T-cell (primary cell): Measurements from ENCODE around the gene SMAD6. TPM values are rescaled to one million over a fixed set of nuclear protein-coding genes. Genes with fewer than 3 reads are reported as not detected.

Source experiments
- ATAC-seq, 4 experiments: fragments of 200-7000 bp in 3 of 4; fragments of 150-1000 bp in 1 of 4; cut with Tn5 transposase; replicated peaks in 1 of 4; 1 replicate in 3 of 4; 2 replicates in 1 of 4; pipeline ENCODE4 v1.10.0; 2021; ENCODE audit warnings: moderate library complexity in 3 of 4, mild to moderate bottlenecking in 2 of 4, moderate number of reproducible peaks in 1 of 4
- CTCF ChIA-PET, 2 donors: fragments of 300-600 bp; sonication (Branson Sonifier 250); formaldehyde crosslinking; loops; one replicate each; lab custom pipeline; 2022; ENCODE audit warnings: antibody characterized with exemption in 2 of 2; lab: Charles Lee
- POLR2A ChIA-PET, 2 donors: fragments of 300-600 bp; sonication (Branson Sonifier 250); formaldehyde crosslinking; loops; one replicate each; lab custom pipeline; 2022; ENCODE audit warnings: antibody characterized with exemption in 2 of 2; lab: Charles Lee
- DNase-seq, 35 experiments: peaks; one replicate each; pipeline versions ENCODE4 v3.0.0 to v3.0.0-alpha.2; 2013 to 2023
- H3K27ac ChIP-seq: one replicate; pipeline ENCODE4 v1.5.1; 2013; ENCODE audit warnings: low read length
- H3K27me3 ChIP-seq, 2 experiments: replicated peaks in 1 of 2; 1 replicate in 1 of 2; 2 replicates in 1 of 2; pipeline versions ENCODE4 v1.6.1 to v1.7.0; 2013; ENCODE audit warnings: low read length in 1 of 2, mixed read lengths in 1 of 2; ENCODE audit not compliant: control insufficient read depth in 2 of 2, insufficient read depth in 2 of 2; ENCODE audit errors: extremely low read depth in 1 of 2
- H3K36me3 ChIP-seq, 2 donors: 1 replicate in 1 of 2; 2 replicates in 1 of 2; pipeline versions ENCODE4 v1.6.1 to v1.7.0; 2013; ENCODE audit warnings: low read length in 1 of 2; ENCODE audit not compliant: control insufficient read depth in 2 of 2, insufficient read depth in 1 of 2; ENCODE audit errors: extremely low read depth in 1 of 2
- H3K4me1 ChIP-seq, 2 experiments: 1 replicate in 1 of 2; 2 replicates in 1 of 2; pipeline versions ENCODE4 v1.6.1 to v1.7.0; 2013; ENCODE audit warnings: low read length in 2 of 2, mixed read lengths in 1 of 2; ENCODE audit not compliant: insufficient read depth in 2 of 2, control insufficient read depth in 1 of 2; ENCODE audit errors: extremely low read depth in 1 of 2
- H3K4me3 ChIP-seq, 2 donors: 1 replicate in 1 of 2; 2 replicates in 1 of 2; pipeline versions ENCODE4 v1.5.1 to v1.7.0; 2013; ENCODE audit warnings: mild to moderate bottlenecking in 2 of 2, low read length in 1 of 2, moderate library complexity in 1 of 2; ENCODE audit not compliant: control insufficient read depth in 1 of 2; ENCODE audit errors: extremely low read depth in 1 of 2
- H3K9me3 ChIP-seq: 2 replicates; pipeline ENCODE4 v1.7.0; 2013
- H3K27ac Mint-ChIP-seq, 2 donors: one replicate each; pipeline ENCODE4 v1.8.0; 2020 to 2021; ENCODE audit warnings: mild to moderate bottlenecking in 2 of 2, mixed read lengths in 2 of 2
- H3K27me3 Mint-ChIP-seq, 2 donors: one replicate each; pipeline ENCODE4 v1.8.0; 2021 to 2022; ENCODE audit warnings: mixed read lengths in 2 of 2
- H3K36me3 Mint-ChIP-seq: one replicate; pipeline ENCODE4 v1.8.0; 2021; ENCODE audit warnings: mixed read lengths
- H3K4me1 Mint-ChIP-seq, 3 donors: one replicate each; pipeline ENCODE4 v1.8.0; 2020 to 2022; ENCODE audit warnings: mixed read lengths in 3 of 3, mild to moderate bottlenecking in 1 of 3
- H3K4me3 Mint-ChIP-seq, 3 donors: one replicate each; pipeline ENCODE4 v1.8.0; 2020 to 2022; ENCODE audit warnings: mild to moderate bottlenecking in 3 of 3, mixed read lengths in 3 of 3, moderate library complexity in 3 of 3
- H3K9me3 Mint-ChIP-seq, 3 donors: one replicate each; pipeline ENCODE4 v1.8.0; 2020 to 2022; ENCODE audit warnings: mixed read lengths in 3 of 3
- WGBS: methylation state at CpG from one replicate; pipeline ENCODE4 v1.1.5; 2013; ENCODE audit warnings: missing lambda C conversion rate; ENCODE audit not compliant: insufficient coverage; 5-methylcytosine and 5-hydroxymethylcytosine counted together
- total RNA-seq, 35 experiments: library from RNA in 6 of 35; stranded (reverse) in 6 of 35; fragments of 120-200 nt in 1 of 35; gene quantifications; one replicate each; pipeline versions ENCODE4 v1.2.1 to v1.2.4 and lab custom pipeline; 2013 to 2026

SMAD6 gene
- total RNA-seq, 5 donors from 2014 or later (not counting 1 experiment from before 2014, with no cell fraction given) = 0.13 to 0.55 (median 0.33) TPM

DNA sequence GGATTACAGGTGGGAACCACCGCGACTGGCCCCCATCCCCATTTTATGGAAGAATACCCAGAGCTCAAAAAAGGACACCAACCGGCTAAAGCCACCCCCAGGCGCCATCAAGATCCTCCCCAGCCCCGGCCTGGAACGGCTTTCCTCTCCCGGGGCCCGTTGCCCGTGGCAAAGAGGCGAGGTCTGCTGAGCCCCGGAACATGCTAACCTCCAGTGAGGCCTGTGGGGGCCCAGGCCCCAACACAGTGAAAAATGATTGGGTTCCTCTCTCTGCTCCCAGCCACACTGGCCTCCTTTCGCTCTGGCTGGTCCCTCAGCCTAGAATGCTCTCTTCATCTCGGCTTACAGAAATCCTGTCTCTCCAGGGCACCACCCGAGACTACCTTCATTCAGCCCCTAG, 46.5 kb upstream of the SMAD6 start:
- Histone ChIP-seq H3K4me3 (no peak overlapping the region), H3K36me3 (no peaks in the 10 kb centered on the region), H3K27ac (no peak overlapping the region), H3K4me1 (peaks cover 0 to 12% of the 10 kb centered on the region in 2 experiments), H3K27me3 (peaks cover 0 to 27% of the 10 kb centered on the region in 2 experiments), H3K9me3 (no peaks in the 10 kb centered on the region)
- POLR2A ChIA-PET = no interaction called here
- peaks cover 0 to 16% (median 9%) of the 10 kb centered on the region in 3 donors for H3K4me1 Mint-ChIP-seq
- H3K27me3 Mint-ChIP-seq = peaks cover 0 to 43% of the 10 kb centered on the region in 2 donors
- no peak for ATAC-seq
- H3K27ac Mint-ChIP-seq = no peak overlapping the region
- CTCF ChIA-PET = interaction anchor here (0.6 to 0.7 kb wide), 2 partner anchors 31 to 33 kb away, joined by 4 to 7 read pairs; no protein-coding TSS in a partner anchor
- H3K36me3 Mint-ChIP-seq = no peaks in the 10 kb centered on the region
- WGBS = 93% methylated on average over 11 of the region's 14 CpGs
- H3K4me3 Mint-ChIP-seq = peak overlapping the region in 2 of 3 donors; percentile 40 to 71
- no peak for DNase-seq
- no peaks in the 10 kb centered on the region for H3K9me3 Mint-ChIP-seq

DNA sequence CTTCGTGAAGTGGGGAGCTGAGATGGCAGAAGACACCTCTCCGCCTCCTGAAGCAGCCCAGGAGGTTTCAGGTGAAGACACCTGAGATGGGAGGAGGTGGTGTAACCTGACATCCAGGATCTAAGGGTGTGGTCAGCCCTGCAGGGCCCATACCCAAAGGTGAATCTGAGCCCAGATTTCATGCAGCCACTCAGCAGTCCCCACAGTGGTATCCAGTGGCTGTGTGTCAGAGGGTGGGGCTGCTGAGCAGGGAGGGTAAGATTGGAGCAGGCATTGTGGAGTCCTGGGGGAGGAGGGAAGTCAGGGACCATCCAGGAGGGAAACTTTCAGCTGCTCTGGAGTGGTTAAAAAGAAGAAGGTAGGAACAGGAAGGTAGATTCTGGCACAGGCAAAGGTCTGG, 46.0 kb upstream of the SMAD6 start:
- Histone ChIP-seq H3K4me1 (peaks cover 0 to 12% of the 10 kb centered on the region in 2 experiments), H3K9me3 (no peaks in the 10 kb centered on the region), H3K36me3 (no peaks in the 10 kb centered on the region), H3K4me3 (no peak overlapping the region), H3K27me3 (peaks cover 0 to 25% of the 10 kb centered on the region in 2 experiments), H3K27ac (no peak overlapping the region)
- ATAC-seq = no peak
- H3K4me1 Mint-ChIP-seq = peaks cover 0 to 16% (median 9%) of the 10 kb centered on the region in 3 donors
- H3K36me3 Mint-ChIP-seq = no peaks in the 10 kb centered on the region
- no peak for DNase-seq
- H3K27me3 Mint-ChIP-seq = peaks cover 0 to 43% of the 10 kb centered on the region in 2 donors
- POLR2A ChIA-PET = no interaction called here
- H3K27ac Mint-ChIP-seq = no peak overlapping the region
- H3K9me3 Mint-ChIP-seq = no peaks in the 10 kb centered on the region
- peak overlapping the region in 1 of 3 donors; percentile 71 for H3K4me3 Mint-ChIP-seq
- CTCF ChIA-PET = no interaction called here
- 100% methylated on average over 2 of the region's 2 CpGs for WGBS

DNA sequence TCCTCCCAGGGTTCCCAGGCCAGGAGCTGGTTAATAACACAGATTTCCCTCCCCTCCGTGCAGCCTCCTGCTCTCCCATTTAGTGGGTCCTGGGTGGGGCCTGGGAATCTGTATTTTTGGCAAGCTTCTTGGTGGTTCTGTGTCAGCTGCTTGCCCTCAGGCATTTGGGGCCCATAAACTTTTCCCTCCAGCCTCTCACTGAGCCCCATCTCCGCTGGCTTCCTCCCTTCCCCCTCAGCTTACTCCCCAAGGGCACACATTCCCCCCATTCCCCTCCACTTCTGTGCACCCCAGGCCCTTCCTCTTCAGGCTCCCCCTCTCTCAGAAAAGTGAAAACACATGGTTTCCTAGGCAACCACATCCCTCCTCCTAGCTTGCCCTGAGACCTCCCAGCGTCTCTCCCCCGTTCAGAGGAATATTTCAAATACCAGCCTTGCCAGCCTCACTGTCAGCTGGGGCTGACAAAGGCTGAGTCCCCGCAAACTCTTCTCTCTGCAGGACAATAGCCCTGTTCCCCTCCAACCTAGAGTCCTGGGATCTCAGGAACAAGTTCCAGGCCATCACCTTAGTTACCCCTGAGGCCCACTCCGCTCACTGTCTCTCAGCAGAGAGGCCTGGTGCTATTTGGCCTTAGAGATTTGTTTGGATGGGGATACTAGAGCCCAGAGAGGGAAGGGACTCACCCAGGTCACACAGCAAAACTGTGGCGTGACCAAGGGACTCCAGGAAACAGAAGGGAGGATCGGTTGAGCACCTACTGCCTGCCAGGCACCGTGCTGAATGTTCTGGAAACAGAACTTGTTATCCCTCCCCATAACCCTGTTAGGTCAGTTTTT, 44.6 kb upstream of the SMAD6 start:
- no peak overlapping the region for H3K27ac ChIP-seq
- H3K36me3 ChIP-seq = no peaks in the 10 kb centered on the region
- CTCF ChIA-PET = no interaction called here
- peaks cover 0 to 12% of the 10 kb centered on the region in 2 experiments for H3K4me1 ChIP-seq
- Mint-ChIP-seq H3K9me3 (no peaks in the 10 kb centered on the region), H3K4me1 (peaks cover 0 to 16% (median 9%) of the 10 kb centered on the region in 3 donors), H3K27me3 (peaks cover 0 to 43% of the 10 kb centered on the region in 2 donors), H3K4me3 (no peak overlapping the region), H3K36me3 (no peaks in the 10 kb centered on the region), H3K27ac (no peak overlapping the region)
- ATAC-seq = no peak
- no peak overlapping the region for H3K4me3 ChIP-seq
- H3K27me3 ChIP-seq = peaks cover 0 to 27% of the 10 kb centered on the region in 2 experiments
- 87% methylated on average over 6 of the region's 9 CpGs for WGBS
- no peak for DNase-seq
- POLR2A ChIA-PET = no interaction called here
- H3K9me3 ChIP-seq = no peaks in the 10 kb centered on the region

DNA sequence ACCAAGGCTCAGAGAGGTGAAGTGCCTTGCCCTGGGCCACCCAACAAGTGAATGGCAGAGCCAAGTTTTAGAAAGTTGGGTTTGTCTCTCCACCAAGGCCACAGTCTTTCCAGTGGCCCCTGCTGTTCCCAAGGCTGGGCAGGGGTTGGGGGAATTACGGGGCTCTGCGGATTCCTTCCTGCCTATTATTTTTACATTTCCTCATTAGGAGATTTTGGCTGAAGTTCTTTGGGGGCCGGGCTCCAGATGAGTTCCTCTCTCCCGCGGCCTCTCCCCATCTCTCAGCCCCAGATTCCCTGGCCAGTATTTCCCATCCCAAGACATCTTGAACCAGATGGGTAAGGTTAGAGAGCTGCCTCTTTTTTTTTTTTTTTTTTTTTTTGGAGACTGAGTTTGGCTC, 44.0 kb upstream of the SMAD6 start:
- ATAC-seq (no peak), DNase-seq (no peak)
- H3K27ac ChIP-seq = no peak overlapping the region
- H3K36me3 ChIP-seq = no peaks in the 10 kb centered on the region
- H3K4me3 Mint-ChIP-seq = no peak overlapping the region
- ChIA-PET POLR2A (interaction anchor here in 1 of 2 donors (0.7 kb wide), 1 partner anchor 18 kb away, joined by 3 read pairs; no protein-coding TSS in a partner anchor), CTCF (no interaction called here)
- H3K9me3 ChIP-seq = no peaks in the 10 kb centered on the region
- peaks cover 0 to 39% of the 10 kb centered on the region in 2 donors for H3K27me3 Mint-ChIP-seq
- H3K9me3 Mint-ChIP-seq = no peaks in the 10 kb centered on the region
- H3K27ac Mint-ChIP-seq = no peak overlapping the region
- no peak overlapping the region for H3K4me3 ChIP-seq
- peaks cover 0 to 16% (median 9%) of the 10 kb centered on the region in 3 donors for H3K4me1 Mint-ChIP-seq
- peaks cover 0 to 12% of the 10 kb centered on the region in 2 experiments for H3K4me1 ChIP-seq
- WGBS = no CpG with 5 or more reads among the region's 5 CpGs
- H3K27me3 ChIP-seq = peaks cover 0 to 27% of the 10 kb centered on the region in 2 experiments
- H3K36me3 Mint-ChIP-seq = no peaks in the 10 kb centered on the region

DNA sequence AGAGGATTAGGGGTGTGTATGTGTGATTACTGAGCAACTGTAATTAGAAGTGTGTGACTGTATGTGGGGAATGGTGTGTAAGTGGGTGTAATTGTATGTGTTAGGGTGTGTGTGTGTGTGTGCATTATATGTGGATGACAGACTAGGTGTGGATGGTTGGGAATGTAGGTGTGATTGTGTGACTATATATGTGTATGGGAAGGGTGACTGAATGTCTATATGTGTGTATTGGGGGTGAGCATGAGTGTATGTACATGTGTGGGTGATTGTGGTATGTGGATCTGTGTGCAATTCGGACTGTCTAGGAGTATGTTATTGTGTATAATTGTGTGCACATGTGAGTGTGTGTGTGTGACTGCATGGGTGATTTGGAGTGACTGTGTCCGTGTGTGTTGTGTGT, 43.2 kb upstream of the SMAD6 start:
- H3K4me3 ChIP-seq = no peak overlapping the region
- ChIA-PET CTCF (no interaction called here), POLR2A (interaction anchor here in 1 of 2 donors (0.7 kb wide), 1 partner anchor 17 kb away, joined by 3 read pairs; no protein-coding TSS in a partner anchor)
- ATAC-seq (no peak), DNase-seq (no peak)
- Mint-ChIP-seq H3K4me3 (no peak overlapping the region), H3K4me1 (peaks cover 0 to 16% (median 9%) of the 10 kb centered on the region in 3 donors), H3K27ac (no peak overlapping the region), H3K36me3 (no peaks in the 10 kb centered on the region), H3K9me3 (no peaks in the 10 kb centered on the region), H3K27me3 (peaks cover 0 to 32% of the 10 kb centered on the region in 2 donors)
- peaks cover 0 to 25% of the 10 kb centered on the region in 2 experiments for H3K27me3 ChIP-seq
- 65% methylated on average over 2 of the region's 2 CpGs for WGBS
- H3K27ac ChIP-seq = no peak overlapping the region
- peaks cover 0 to 12% of the 10 kb centered on the region in 2 experiments for H3K4me1 ChIP-seq
- H3K9me3 ChIP-seq = no peaks in the 10 kb centered on the region
- no peaks in the 10 kb centered on the region for H3K36me3 ChIP-seq

DNA sequence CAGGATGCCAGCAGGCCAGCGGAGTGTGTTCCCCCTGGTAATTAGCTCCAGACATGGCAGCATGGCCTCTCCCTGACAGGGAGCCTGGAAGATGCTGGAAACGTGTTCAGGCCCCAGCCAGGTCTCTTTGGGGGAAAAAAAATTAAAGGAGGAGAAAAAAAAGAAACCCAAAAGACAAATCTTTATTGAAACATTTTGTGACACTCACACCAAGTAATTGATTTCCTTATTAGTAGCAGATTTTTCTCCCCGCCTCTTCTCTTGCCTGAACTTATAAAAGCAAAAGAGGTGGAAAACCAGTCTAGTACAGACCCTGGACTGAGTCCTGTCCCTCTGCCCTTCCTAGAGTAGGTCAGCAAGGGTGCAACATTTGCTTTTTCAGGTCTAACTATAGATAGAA, 42.7 kb upstream of the SMAD6 start:
- Histone ChIP-seq H3K27ac (no peak overlapping the region), H3K4me1 (peaks cover 0 to 12% of the 10 kb centered on the region in 2 experiments), H3K9me3 (no peaks in the 10 kb centered on the region), H3K36me3 (no peaks in the 10 kb centered on the region), H3K4me3 (no peak overlapping the region), H3K27me3 (peaks cover 0 to 20% of the 10 kb centered on the region in 2 experiments)
- 100% methylated on average over 1 of the region's 3 CpGs for WGBS
- ATAC-seq = no peak
- Mint-ChIP-seq H3K27ac (no peak overlapping the region), H3K4me3 (no peak overlapping the region), H3K9me3 (no peaks in the 10 kb centered on the region), H3K27me3 (peaks cover 0 to 27% of the 10 kb centered on the region in 2 donors), H3K4me1 (peaks cover 0 to 11% (median 6%) of the 10 kb centered on the region in 3 donors), H3K36me3 (no peaks in the 10 kb centered on the region)
- ChIA-PET CTCF (no interaction called here), POLR2A (no interaction called here)
- DNase-seq = no peak
